HepG2 (cell line): ENCODE results near the gene FAM168A. TPM values are rescaled to one million over a fixed set of nuclear protein-coding genes. Genes with fewer than 3 reads are reported as not detected.

Source experiments
- ATAC-seq: fragments of 200-7000 bp; cut with Tn5 transposase; 3 replicates; pipeline ENCODE4 v1.9.1; 2020; ENCODE audit warnings: mild to moderate bottlenecking, moderate library complexity
- BruUV-seq: library from RNA; stranded (reverse); fragments of 400-500 nt; replicated peaks from 2 replicates; lab custom pipeline; 2021; lab: Mats Ljungman, UMichigan
- CTCF ChIA-PET: fragments of 300-600 bp; formaldehyde crosslinking; extraction: SDS; loops from one replicate; lab custom pipeline; 2021; ENCODE audit warnings: low total read pairs, inconsistent platforms, low intra/inter-chr PET ratio; lab: Yijun Ruan, JAX
- POLR2A ChIA-PET: fragments of 350-600 bp; sonication (Branson Sonifier 250); formaldehyde crosslinking; loops from one replicate; lab custom pipeline; 2020; ENCODE audit warnings: antibody characterized with exemption, inconsistent platforms; lab: Yijun Ruan, JAX
- DNase-seq: peaks from one replicate; pipeline ENCODE4 v3.0.0-alpha.2; 2015; ENCODE audit warnings: low spot score
- FAIRE-seq: peaks from 3 replicates; lab custom pipeline; 2011; peaks lifted over from hg19 to GRCh38; lab: Jason Lieb, UNC
- H2AFZ ChIP-seq: one replicate; pipeline ENCODE4 v1.6.1; 2011; ENCODE audit warnings: low read length, inconsistent platforms
- H3K27ac ChIP-seq: fragments of 300-600 bp; 3 replicates; pipeline ENCODE4 v1.8.0; 2011; ENCODE audit warnings: mixed run types, mild to moderate bottlenecking, mixed read lengths, low read length, inconsistent platforms; ENCODE audit not compliant: insufficient read depth; ENCODE audit errors: extremely low read length
- H3K27me3 ChIP-seq, 2 experiments: fragments of 200-600 bp in 1 of 2; 2 replicates in 1 of 2; 3 replicates in 1 of 2; pipeline versions ENCODE4 v1.6.0 to v1.8.0; 2011; ENCODE audit warnings: low read length in 2 of 2, mild to moderate bottlenecking in 2 of 2, moderate library complexity in 2 of 2, inconsistent platforms in 1 of 2; ENCODE audit not compliant: insufficient read depth in 2 of 2, control insufficient read depth in 1 of 2
- H3K36me3 ChIP-seq, 2 experiments: fragments of 200-600 bp in 1 of 2; replicated peaks in 1 of 2; 2 replicates in 1 of 2; 3 replicates in 1 of 2; pipeline versions ENCODE4 v1.5.1 to v1.8.0; 2011; ENCODE audit warnings: low read length in 2 of 2, inconsistent platforms in 1 of 2; ENCODE audit not compliant: insufficient read depth in 2 of 2, control insufficient read depth in 1 of 2
- H3K4me1 ChIP-seq: 2 replicates; pipeline ENCODE4 v1.5.1; 2012; ENCODE audit warnings: low read length, inconsistent platforms; ENCODE audit not compliant: insufficient read depth
- H3K4me2 ChIP-seq: 2 replicates; pipeline ENCODE4 v1.6.0; 2011; ENCODE audit warnings: low read depth, low read length, inconsistent platforms
- H3K4me3 ChIP-seq, 3 experiments: fragments of 200-600 bp in 1 of 3; sonication (generic), shearing (Covaris generic) in 1 of 3; replicated peaks in 1 of 3; 2 replicates each; pipeline ENCODE4 v1.5.1; 2011 to 2016; ENCODE audit warnings: low read length in 3 of 3, inconsistent platforms in 2 of 3, low read depth in 2 of 3, mild to moderate bottlenecking in 2 of 3, control low read depth in 1 of 3, mixed read lengths in 1 of 3; ENCODE audit not compliant: insufficient read depth in 1 of 3
- H3K79me2 ChIP-seq: one replicate; pipeline ENCODE4 v1.6.1; 2011; ENCODE audit warnings: low read length, inconsistent platforms; ENCODE audit not compliant: insufficient read depth
- H3K9ac ChIP-seq: 2 replicates; pipeline ENCODE4 v1.6.0; 2011; ENCODE audit warnings: mild to moderate bottlenecking, low read depth, low read length, inconsistent platforms; ENCODE audit not compliant: insufficient read depth
- H3K9me3 ChIP-seq: 2 replicates; pipeline ENCODE4 v1.5.1; 2012; ENCODE audit warnings: mild to moderate bottlenecking, low read length
- H4K20me1 ChIP-seq: 2 replicates; pipeline ENCODE4 v1.6.0; 2011; ENCODE audit warnings: inconsistent platforms, mild to moderate bottlenecking, low read length, moderate library complexity; ENCODE audit not compliant: insufficient read depth
- ATF7 ChIP-seq, 2 experiments: fragments of 450-650 bp in 1 of 2; sonication (generic) in 1 of 2; formaldehyde crosslinking in 1 of 2; IDR thresholded peaks; 2 replicates each; pipeline versions ENCODE4 v1.4.0 to v1.6.1; 2016 to 2020; ENCODE audit warnings: antibody characterized with exemption in 1 of 2, mild to moderate bottlenecking in 1 of 2, missing genetic modification reagents in 1 of 2
- BRD4 ChIP-seq: sonication (generic); formaldehyde crosslinking; IDR thresholded peaks from 2 replicates; pipeline ENCODE4 v1.4.0; 2020; ENCODE audit warnings: missing genetic modification reagents
- CREB1 ChIP-seq, 2 experiments: fragments of 450-650 bp in 1 of 2; IDR thresholded peaks; 2 replicates each; pipeline ENCODE4 v1.6.1; 2016 to 2017; ENCODE audit warnings: control low read depth in 1 of 2, mild to moderate bottlenecking in 1 of 2, missing compliant biosample characterization in 1 of 2, missing genetic modification characterization in 1 of 2
- FOXO1 ChIP-seq: sonication (generic); formaldehyde crosslinking; IDR thresholded peaks from 2 replicates; pipeline ENCODE4 v1.4.0; 2020; ENCODE audit warnings: missing genetic modification reagents
- PHF8 ChIP-seq: sonication (generic); formaldehyde crosslinking; IDR thresholded peaks from 2 replicates; pipeline ENCODE4 v1.5.0; 2020; ENCODE audit warnings: missing genetic modification reagents
- RBFOX2 ChIP-seq: fragments of 200-400 bp; formaldehyde crosslinking; IDR thresholded peaks from 2 replicates; pipeline ENCODE4 v1.6.1; 2017; ENCODE audit warnings: low read depth, mild to moderate bottlenecking, low read length
- SIX4 ChIP-seq: sonication (generic); formaldehyde crosslinking; IDR thresholded peaks from 2 replicates; pipeline ENCODE4 v1.4.0; 2020; ENCODE audit warnings: missing genetic modification reagents
- SOX13 ChIP-seq, 3 experiments: fragments of 450-650 bp in 1 of 3; sonication (generic) in 1 of 3; formaldehyde crosslinking in 1 of 3; IDR thresholded peaks in 2 of 3; conservative IDR thresholded peaks in 1 of 3; 2 replicates each; pipeline versions ENCODE4 v1.5.0 to v1.6.1; 2016 to 2020; ENCODE audit warnings: antibody characterized with exemption in 1 of 3, mild to moderate bottlenecking in 1 of 3, missing compliant biosample characterization in 1 of 3, missing genetic modification reagents in 1 of 3, moderate library complexity in 1 of 3
- SSRP1 ChIP-seq: IDR thresholded peaks from 2 replicates; pipeline ENCODE4 v1.6.1; 2016; ENCODE audit warnings: control low read depth
- TAF1 ChIP-seq: sonication (generic); formaldehyde crosslinking; IDR thresholded peaks from 2 replicates; pipeline ENCODE4 v1.4.0; 2020; ENCODE audit warnings: missing genetic modification reagents
- ZNF136 ChIP-seq: sonication (generic); formaldehyde crosslinking; IDR thresholded peaks from 2 replicates; pipeline ENCODE4 v1.8.1; 2022; ENCODE audit warnings: low read depth, mild to moderate bottlenecking, moderate library complexity, missing genetic modification reagents
- ZNF343 ChIP-seq: sonication (generic); formaldehyde crosslinking; IDR thresholded peaks from 2 replicates; pipeline ENCODE4 v1.4.0; 2020; ENCODE audit warnings: mild to moderate bottlenecking, missing genetic modification reagents
- WGBS: methylation state at CpG from one replicate; pipeline ENCODE4 v1.1.6; 2017; ENCODE audit warnings: low lambda C conversion rate; 5-methylcytosine and 5-hydroxymethylcytosine counted together
- in situ Hi-C: cut with HindIII; loops from 2 replicates; pipeline ENCODE4 v1.10.0; 2017; ENCODE audit warnings: low pct_unique_long_range_greater_than_20kb; ENCODE audit not compliant: extremely low pct_ligation_motif_present
- intact Hi-C: fragments of 100-400 bp; cut with micrococcal nuclease; formaldehyde crosslinking; loops from one replicate; pipeline ENCODE4 v1.10.0; 2022; ENCODE audit not compliant: unreplicated experiment
- polyA plus RNA-seq, 8 experiments: library from polyadenylated mRNA; depleted of rRNA in 3 of 8; stranded (reverse) in 7 of 8; unstranded in 1 of 8; fragments of >200 nt; fragmentation: Illumina TruSeq in 4 of 8; extraction: Trizol in 4 of 8; gene quantifications; 2 replicates each; pipeline versions ENCODE4 v1.2.1 to v1.2.3, GENCODE V29; 2011 to 2016; ENCODE audit warnings: low read depth in 4 of 8, missing spikeins in 1 of 8, mixed read lengths in 1 of 8; ENCODE audit not compliant: insufficient read depth in 1 of 8
- total RNA-seq, 5 experiments: library from RNA; depleted of rRNA; stranded (reverse); fragments of >200 nt; fragmentation: Illumina TruSeq; extraction: Trizol; gene quantifications; 2 replicates each; pipeline ENCODE4 v1.2.3, GENCODE V29; 2016; ENCODE audit warnings: low read depth in 1 of 5
- TF ChIP-seq, protein P1 (sequence below): sonication (generic); formaldehyde crosslinking; IDR thresholded peaks from 2 replicates; pipeline ENCODE4 v1.5.1; 2020; ENCODE audit warnings: missing genetic modification reagents, mild to moderate bottlenecking, borderline replicate concordance
- TF ChIP-seq, protein P2 (sequence below): sonication (generic); formaldehyde crosslinking; IDR thresholded peaks from 2 replicates; pipeline ENCODE4 v1.4.0; 2020; ENCODE audit warnings: missing genetic modification reagents
- TF ChIP-seq, protein P3 (sequence below): sonication (generic); formaldehyde crosslinking; IDR thresholded peaks from 2 replicates; pipeline ENCODE4 v1.4.0; 2020; ENCODE audit warnings: missing genetic modification reagents

The FAM168A gene
- total and polyA plus RNA-seq, 2 of the 13 experiments (the other 11 are each of a cell fraction or from before 2014, with no cell fraction given): 13.9 to 15.8 TPM

DNA sequence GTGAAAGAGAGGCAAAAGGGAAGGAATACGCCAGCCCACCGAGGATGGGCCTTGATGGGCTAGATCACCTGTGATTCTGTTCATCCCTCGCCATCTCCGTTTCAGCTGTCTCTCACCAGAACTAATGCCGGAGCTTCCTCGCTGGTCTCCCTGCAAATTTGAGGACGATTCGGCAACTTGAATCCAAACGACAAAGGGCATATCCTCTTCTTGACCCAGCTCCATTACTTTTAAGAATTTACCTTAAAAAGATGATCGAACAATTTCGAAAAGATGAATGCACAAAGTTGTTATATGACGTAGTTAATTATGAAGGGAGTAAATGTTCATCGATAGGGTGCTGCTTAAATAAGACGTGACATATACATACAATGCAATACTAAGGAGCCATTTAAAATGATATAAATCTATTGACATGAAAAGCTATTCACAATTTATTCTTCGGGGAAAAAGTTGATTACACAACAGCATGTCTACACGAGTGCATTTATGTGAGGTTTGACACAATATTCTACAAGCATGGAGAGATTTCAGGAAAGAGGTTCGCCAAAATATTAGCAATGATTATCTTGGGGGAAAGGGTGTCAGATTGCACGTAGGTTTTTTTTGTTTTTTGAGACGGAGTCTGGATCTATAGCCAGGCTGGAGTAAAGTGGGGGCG lies 937 bp upstream of the FAM168A start:
- H3K9ac ChIP-seq: peak overlapping the region; percentile 65
- WGBS: 12% methylated on average over 20 of the region's 20 CpGs
- H3K4me3 ChIP-seq: peak overlapping the region; percentile 69 to 87 (median 71)
- no peaks in the 10 kb centered on the region for H3K36me3 ChIP-seq
- peak overlapping the region; percentile 36 for H3K27ac ChIP-seq
- ATAC-seq (no peak), DNase-seq (no peak), FAIRE-seq (no peak)
- in situ Hi-C loops: no loop called here
- H4K20me1 ChIP-seq: no peaks in the 10 kb centered on the region
- peaks cover 33% of the 10 kb centered on the region for H3K79me2 ChIP-seq
- TSS peak; percentile 97 for BruUV-seq
- peak overlapping the region; percentile 80 for H3K4me2 ChIP-seq
- peak overlapping the region; percentile 86 for H2AFZ ChIP-seq
- no peaks in the 10 kb centered on the region; a peak in 1 of 5 replicates for H3K27me3 ChIP-seq
- CTCF ChIA-PET: no interaction called here
- POLR2A ChIA-PET: interaction anchor here (0.8 to 1.5 kb wide), 7 partner anchors 8 to 189 kb away, joined by 3 to 5 read pairs (median 4); partner anchors contain the start of gene MRPL48
- H3K4me1 ChIP-seq: peaks cover 48% of the 10 kb centered on the region
- H3K9me3 ChIP-seq: no peaks in the 10 kb centered on the region
- intact Hi-C loops: no loop called here
- TF ChIP-seq TAF1 (CRISPR knock-in tag) (peak; percentile 49; the same call in 1 of the 2 replicates), CREB1 (IDR thresholded peaks at IDR 0.05) (peak; percentile 65; the same call in 1 of the 2 replicates), CREB1 (CRISPR knock-in tag; IDR thresholded peaks at IDR 0.05) (no peak), SOX13 (IDR thresholded peaks at IDR 0.05) (no peak), SOX13 (CRISPR knock-in tag; conservative IDR thresholded peaks at IDR 0.05 in 1 of 2, IDR thresholded peaks at IDR 0.05 in 1 of 2) (0 out of 4 replicates have a peak, but pooled peaks of 1 of the 2 experiments have one; percentile 1), PHF8 (CRISPR knock-in tag) (0 out of 2 replicates have a peak, but pooled peaks have one; percentile 5), SIX4 (CRISPR knock-in tag) (0 out of 2 replicates have a peak, but pooled peaks have one; percentile 6), ZNF343 (0 out of 2 replicates have a peak, but pooled peaks have one; percentile 2), SSRP1 (CRISPR knock-in tag) (0 out of 2 replicates have a peak, but pooled peaks have one; percentile 65), FOXO1 (CRISPR knock-in tag) (0 out of 2 replicates have a peak, but pooled peaks have one; percentile 5), RBFOX2 (no peak), BRD4 (CRISPR knock-in tag) (0 out of 2 replicates have a peak, but pooled peaks have one; percentile 14), ZNF136 (CRISPR knock-in tag) (0 out of 2 replicates have a peak, but pooled peaks have one; percentile 2), ATF7 (IDR thresholded peaks at IDR 0.05) (0 out of 2 replicates have a peak, but pooled peaks have one; percentile 56), ATF7 (CRISPR knock-in tag; IDR thresholded peaks at IDR 0.05) (no peak)
- TF ChIP-seq, protein P1, sequence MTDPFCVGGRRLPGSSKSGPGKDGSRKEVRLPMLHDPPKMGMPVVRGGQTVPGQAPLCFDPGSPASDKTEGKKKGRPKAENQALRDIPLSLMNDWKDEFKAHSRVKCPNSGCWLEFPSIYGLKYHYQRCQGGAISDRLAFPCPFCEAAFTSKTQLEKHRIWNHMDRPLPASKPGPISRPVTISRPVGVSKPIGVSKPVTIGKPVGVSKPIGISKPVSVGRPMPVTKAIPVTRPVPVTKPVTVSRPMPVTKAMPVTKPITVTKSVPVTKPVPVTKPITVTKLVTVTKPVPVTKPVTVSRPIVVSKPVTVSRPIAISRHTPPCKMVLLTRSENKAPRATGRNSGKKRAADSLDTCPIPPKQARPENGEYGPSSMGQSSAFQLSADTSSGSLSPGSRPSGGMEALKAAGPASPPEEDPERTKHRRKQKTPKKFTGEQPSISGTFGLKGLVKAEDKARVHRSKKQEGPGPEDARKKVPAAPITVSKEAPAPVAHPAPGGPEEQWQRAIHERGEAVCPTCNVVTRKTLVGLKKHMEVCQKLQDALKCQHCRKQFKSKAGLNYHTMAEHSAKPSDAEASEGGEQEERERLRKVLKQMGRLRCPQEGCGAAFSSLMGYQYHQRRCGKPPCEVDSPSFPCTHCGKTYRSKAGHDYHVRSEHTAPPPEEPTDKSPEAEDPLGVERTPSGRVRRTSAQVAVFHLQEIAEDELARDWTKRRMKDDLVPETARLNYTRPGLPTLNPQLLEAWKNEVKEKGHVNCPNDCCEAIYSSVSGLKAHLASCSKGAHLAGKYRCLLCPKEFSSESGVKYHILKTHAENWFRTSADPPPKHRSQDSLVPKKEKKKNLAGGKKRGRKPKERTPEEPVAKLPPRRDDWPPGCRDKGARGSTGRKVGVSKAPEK (CRISPR knock-in tag): 0 out of 2 replicates have a peak, but pooled peaks have one; percentile 73
- TF ChIP-seq, protein P2, sequence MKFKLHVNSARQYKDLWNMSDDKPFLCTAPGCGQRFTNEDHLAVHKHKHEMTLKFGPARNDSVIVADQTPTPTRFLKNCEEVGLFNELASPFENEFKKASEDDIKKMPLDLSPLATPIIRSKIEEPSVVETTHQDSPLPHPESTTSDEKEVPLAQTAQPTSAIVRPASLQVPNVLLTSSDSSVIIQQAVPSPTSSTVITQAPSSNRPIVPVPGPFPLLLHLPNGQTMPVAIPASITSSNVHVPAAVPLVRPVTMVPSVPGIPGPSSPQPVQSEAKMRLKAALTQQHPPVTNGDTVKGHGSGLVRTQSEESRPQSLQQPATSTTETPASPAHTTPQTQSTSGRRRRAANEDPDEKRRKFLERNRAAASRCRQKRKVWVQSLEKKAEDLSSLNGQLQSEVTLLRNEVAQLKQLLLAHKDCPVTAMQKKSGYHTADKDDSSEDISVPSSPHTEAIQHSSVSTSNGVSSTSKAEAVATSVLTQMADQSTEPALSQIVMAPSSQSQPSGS (CRISPR knock-in tag): 0 out of 2 replicates have a peak, but pooled peaks have one; percentile 10
- TF ChIP-seq, protein P3, sequence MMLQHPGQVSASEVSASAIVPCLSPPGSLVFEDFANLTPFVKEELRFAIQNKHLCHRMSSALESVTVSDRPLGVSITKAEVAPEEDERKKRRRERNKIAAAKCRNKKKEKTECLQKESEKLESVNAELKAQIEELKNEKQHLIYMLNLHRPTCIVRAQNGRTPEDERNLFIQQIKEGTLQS (CRISPR knock-in tag): no peak
